Measurements from ENCODE around the gene HDAC4.

- TF ChIP-seq CTCF (IDR thresholded peaks at IDR 0.05; ENCODE audit: insufficient read depth, low read depth, low read length) (no peak), EZH2 (IDR thresholded peaks at IDR 0.05; ENCODE audit: insufficient read depth, low read length) (no peak)
These were observed 94.3 kb downstream of the HDAC4 start for GRCh38 chr2:239306274-239307220.
